Transverse colon (tissue), 4 donors: ENCODE measurements around the gene SYCE3. TPM values are rescaled to one million over a fixed set of nuclear protein-coding genes. Genes with fewer than 3 reads are reported as not detected.
A peak's percentile ranks its signal among the peaks of the same experiment; 100 is the strongest.

Experiments
- DNase-seq: peaks from one replicate; pipeline ENCODE4 v3.0.0-alpha.2; 2019
- H3K27ac ChIP-seq, 4 donors: fragments of 200-600 bp; sonication (generic); 2 replicates each; pipeline ENCODE4 v1.5.1; 2016 to 2018; ENCODE audit warnings: inconsistent platforms in 4 of 4
- H3K27me3 ChIP-seq: fragments of 200-600 bp; sonication (generic); 2 replicates; pipeline ENCODE4 v1.5.1; 2017; ENCODE audit warnings: inconsistent platforms
- H3K36me3 ChIP-seq, 4 donors: fragments of 200-600 bp; sonication (generic); 2 replicates each; pipeline ENCODE4 v1.5.1; 2017 to 2019; ENCODE audit warnings: inconsistent platforms in 4 of 4
- H3K4me1 ChIP-seq, 4 donors: fragments of 200-600 bp; sonication (generic); 2 replicates each; pipeline ENCODE4 v1.5.1; 2017 to 2020; ENCODE audit warnings: inconsistent platforms in 4 of 4
- H3K4me3 ChIP-seq, 4 donors: fragments of 200-600 bp; sonication (generic); 1 replicate in 1 of 4; 2 replicates in 3 of 4; pipeline versions ENCODE4 v1.5.1 to v1.6.1; 2017 to 2019; ENCODE audit warnings: inconsistent platforms in 4 of 4
- H3K9me3 ChIP-seq, 2 donors: fragments of 200-600 bp; sonication (generic); 2 replicates each; pipeline ENCODE4 v1.5.1; 2017 to 2019; ENCODE audit warnings: inconsistent platforms in 2 of 2
- EP300 ChIP-seq: sonication (generic); formaldehyde crosslinking; IDR thresholded peaks from one replicate; pipeline ENCODE4 v1.6.1; 2017; ENCODE audit warnings: antibody characterized with exemption, low read depth
- POLR2A ChIP-seq: fragments of 450-650 bp; IDR thresholded peaks from one replicate; pipeline ENCODE4 v1.6.1; 2016; ENCODE audit warnings: antibody characterized with exemption, mild to moderate bottlenecking, moderate library complexity
- POLR2AphosphoS5 ChIP-seq, 3 donors: sonication (generic); formaldehyde crosslinking; IDR thresholded peaks; one replicate each; pipeline ENCODE4 v1.6.1; 2016; ENCODE audit warnings: antibody characterized with exemption in 3 of 3
- WGBS, 2 donors: methylation state at CpG; one replicate each; pipeline ENCODE4 v1.1.5; 2018; ENCODE audit warnings: low coverage in 1 of 2; 5-methylcytosine and 5-hydroxymethylcytosine counted together
- in situ Hi-C, 4 donors: fragments of 200-750 bp; cut with MboI; loops; one replicate each; pipeline versions ENCODE4 v1.15.0 to v1.15.1; 2017; ENCODE audit warnings: low sequenced_read_pairs in 3 of 4, low pct_ligation_motif_present in 1 of 4, low pct_unique_long_range_greater_than_20kb in 1 of 4
- intact Hi-C: fragments of 100-400 bp; cut with DNase I; formaldehyde crosslinking; loops from one replicate; pipeline ENCODE4 v1.15.1; 2023; ENCODE audit warnings: low total_unique reads
- total RNA-seq, 4 donors: library from RNA; depleted of rRNA; stranded (reverse); fragments of >200 nt; gene quantifications; one replicate each; pipeline ENCODE4 v1.1.0, GENCODE V29; 2016
- TF ChIP-seq, protein P1 (sequence below), 5 experiments: fragments of 200-600 bp in 3 of 5; fragments of 450-650 bp in 2 of 5; sonication (generic) in 3 of 5; IDR thresholded peaks; 1 replicate in 2 of 5; 2 replicates in 3 of 5; pipeline ENCODE4 v1.5.1; 2016 to 2017; ENCODE audit warnings: antibody characterized with exemption in 5 of 5, inconsistent platforms in 3 of 5, mild to moderate bottlenecking in 2 of 5, moderate library complexity in 1 of 5

Gene SYCE3
- total RNA-seq, 4 donors from 2014 or later = not detected

DNA sequence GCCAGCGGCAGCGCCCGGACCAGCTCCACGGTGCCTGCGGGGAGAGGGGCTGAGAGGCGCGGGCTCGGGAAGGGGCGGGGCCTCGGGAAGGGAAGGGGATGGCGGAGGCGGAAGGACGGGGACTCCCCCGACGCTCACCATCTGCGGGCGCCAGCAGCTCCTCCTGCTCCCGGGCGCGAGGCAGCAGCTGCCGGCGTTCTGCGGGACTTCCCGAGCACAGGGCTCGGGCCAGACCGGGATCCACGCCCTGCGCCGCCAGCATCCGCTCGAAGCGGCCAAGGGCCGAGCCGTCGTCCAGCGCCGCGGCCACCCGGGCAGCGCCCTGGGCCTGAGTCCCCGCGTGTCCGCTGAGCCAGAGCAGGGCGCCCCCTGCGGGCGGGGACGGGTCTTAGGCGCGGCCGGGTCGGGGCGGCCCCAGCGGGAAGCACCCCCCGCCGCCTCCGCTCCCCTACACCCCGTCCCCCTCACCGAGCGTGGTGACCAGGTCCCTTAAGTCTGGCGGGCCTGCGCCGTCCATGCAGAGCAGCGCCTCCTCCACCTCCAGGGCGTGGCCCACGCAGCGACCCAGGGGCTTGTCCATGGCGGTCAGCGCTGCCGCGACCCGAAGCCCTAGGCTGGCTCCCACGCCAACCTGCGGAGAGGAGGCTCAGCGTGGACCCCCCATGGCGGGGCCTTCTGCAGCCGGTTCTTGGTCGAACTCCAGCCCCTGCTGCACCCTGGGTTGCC lies 36.4 kb downstream of the SYCE3 start:
- WGBS, 2 donors = 1% methylated on average over 50 of the region's 77 CpGs; no CpG with 5 or more reads in 1 of the 2 donors
- TF ChIP-seq POLR2A = no peak
- TF ChIP-seq, protein P1, sequence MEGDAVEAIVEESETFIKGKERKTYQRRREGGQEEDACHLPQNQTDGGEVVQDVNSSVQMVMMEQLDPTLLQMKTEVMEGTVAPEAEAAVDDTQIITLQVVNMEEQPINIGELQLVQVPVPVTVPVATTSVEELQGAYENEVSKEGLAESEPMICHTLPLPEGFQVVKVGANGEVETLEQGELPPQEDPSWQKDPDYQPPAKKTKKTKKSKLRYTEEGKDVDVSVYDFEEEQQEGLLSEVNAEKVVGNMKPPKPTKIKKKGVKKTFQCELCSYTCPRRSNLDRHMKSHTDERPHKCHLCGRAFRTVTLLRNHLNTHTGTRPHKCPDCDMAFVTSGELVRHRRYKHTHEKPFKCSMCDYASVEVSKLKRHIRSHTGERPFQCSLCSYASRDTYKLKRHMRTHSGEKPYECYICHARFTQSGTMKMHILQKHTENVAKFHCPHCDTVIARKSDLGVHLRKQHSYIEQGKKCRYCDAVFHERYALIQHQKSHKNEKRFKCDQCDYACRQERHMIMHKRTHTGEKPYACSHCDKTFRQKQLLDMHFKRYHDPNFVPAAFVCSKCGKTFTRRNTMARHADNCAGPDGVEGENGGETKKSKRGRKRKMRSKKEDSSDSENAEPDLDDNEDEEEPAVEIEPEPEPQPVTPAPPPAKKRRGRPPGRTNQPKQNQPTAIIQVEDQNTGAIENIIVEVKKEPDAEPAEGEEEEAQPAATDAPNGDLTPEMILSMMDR (IDR thresholded peaks at IDR 0.05) = peak; percentile 37 to 76 (median 69)
- peak; percentile 10 to 60 (median 46) for TF ChIP-seq POLR2AphosphoS5 (IDR thresholded peaks at IDR 0.05)
- H3K27me3 ChIP-seq = no peaks in the 10 kb centered on the region
- H3K4me3 ChIP-seq = peak overlapping the region; percentile 58 to 86 (median 74)
- peak overlapping the region; percentile 95 to 99 (median 98) for H3K27ac ChIP-seq
- H3K9me3 ChIP-seq = no peaks in the 10 kb centered on the region
- H3K4me1 ChIP-seq = peaks cover 14 to 59% (median 48%) of the 10 kb centered on the region in 4 donors
- in situ Hi-C loops = no loop called here
- H3K36me3 ChIP-seq = peaks cover 0 to 11% (median 0%) of the 10 kb centered on the region in 4 donors
- intact Hi-C loops = no loop called here
- peak; percentile 88 for DNase-seq

DNA sequence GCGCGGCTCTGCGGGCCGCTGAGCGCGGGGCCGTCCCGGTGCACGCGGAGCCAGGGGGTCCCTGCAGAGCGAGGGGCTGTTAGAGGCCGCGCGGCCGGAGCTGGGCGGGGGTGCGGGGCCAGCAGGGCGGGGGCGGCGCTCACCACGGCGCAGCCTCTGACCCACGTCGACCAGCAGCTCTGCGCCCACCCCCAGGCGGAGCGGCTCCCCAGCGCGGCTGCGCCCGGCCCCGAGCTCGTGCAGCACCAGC lies 36.9 kb downstream of the SYCE3 start:
- H3K36me3 ChIP-seq = peaks cover 0 to 11% (median 0%) of the 10 kb centered on the region in 4 donors
- in situ Hi-C loops = no loop called here
- no peak for DNase-seq
- no peak for TF ChIP-seq EP300
- TF ChIP-seq, protein P1 (IDR thresholded peaks at IDR 0.05) = no peak
- no peak for TF ChIP-seq POLR2AphosphoS5 (IDR thresholded peaks at IDR 0.05)
- TF ChIP-seq POLR2A = no peak
- intact Hi-C loops = no loop called here
- H3K4me1 ChIP-seq = peaks cover 14 to 54% (median 43%) of the 10 kb centered on the region in 4 donors
- H3K9me3 ChIP-seq = no peaks in the 10 kb centered on the region
- H3K27me3 ChIP-seq = no peaks in the 10 kb centered on the region
- WGBS, 2 donors = 0% methylated on average over 1 of the region's 33 CpGs; no CpG with 5 or more reads in 1 of the 2 donors
- peak overlapping the region; percentile 58 to 86 (median 74) for H3K4me3 ChIP-seq
- H3K27ac ChIP-seq = peak overlapping the region; percentile 95 to 99 (median 98)

DNA sequence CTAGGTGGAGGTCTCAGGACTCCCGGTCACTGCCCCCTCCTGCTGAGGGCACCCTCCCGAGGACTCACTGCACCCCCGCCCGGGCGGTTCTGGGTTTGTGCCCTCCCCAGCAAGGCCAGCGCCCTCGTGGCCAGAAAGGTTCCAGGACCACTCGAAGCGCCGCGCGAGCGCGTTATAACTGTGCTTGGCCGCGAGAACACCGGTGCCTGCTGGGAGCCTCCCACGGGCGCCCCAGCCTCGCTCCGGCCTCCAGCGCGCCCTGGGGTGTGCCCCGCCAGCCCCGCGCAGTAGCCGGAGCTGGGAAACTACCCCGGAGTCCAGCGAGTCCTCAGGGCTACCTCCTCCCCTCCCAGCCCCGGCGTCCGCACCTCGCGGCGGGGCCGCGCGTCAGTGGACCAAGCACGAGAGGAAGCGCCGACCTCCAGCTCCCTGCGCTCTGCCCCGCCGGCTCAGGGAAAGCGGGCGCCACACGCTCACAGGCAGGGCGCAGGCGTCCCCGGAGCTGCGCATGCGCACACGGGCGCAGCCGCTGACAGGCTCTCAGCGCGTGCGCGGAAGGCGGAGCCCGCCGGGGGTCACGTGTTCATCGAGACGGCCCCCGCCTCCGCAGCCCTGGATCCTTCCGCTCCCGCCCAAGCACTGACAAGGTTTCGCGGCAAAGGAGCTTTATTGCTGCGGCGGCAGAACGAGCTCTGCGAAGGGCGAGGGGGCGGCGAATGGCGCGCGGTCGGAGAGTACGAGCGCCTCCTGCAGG lies 37.4 kb downstream of the SYCE3 start, which contains the start of gene SCO2:
SCO2 (minus strand) TSS at position 495 of the 754 bp plus-strand sequence. CDS start 1,187 bp downstream, outside the sequence.
- intact Hi-C loops (no loop called here), in situ Hi-C loops (no loop called here)
- H3K27ac ChIP-seq = peak within 1 kb of the TSS; percentile 95 to 99 (median 98)
- H3K27me3 ChIP-seq = no peaks in the 10 kb centered on the region
- WGBS, 2 donors = 1% methylated on average over 49 of the region's 84 CpGs; no CpG with 5 or more reads in 1 of the 2 donors
- H3K4me3 ChIP-seq = peak within 1 kb of the TSS; percentile 58 to 86 (median 74)
- peak; percentile 90 for TF ChIP-seq POLR2A
- TF ChIP-seq, protein P1 (IDR thresholded peaks at IDR 0.05) = peak in 4 of 5 experiments; percentile 24 to 56 (median 42)
- peak; percentile 90 to 98 (median 91) for TF ChIP-seq POLR2AphosphoS5 (IDR thresholded peaks at IDR 0.05)
- no peak for TF ChIP-seq EP300
- H3K9me3 ChIP-seq = no peaks in the 10 kb centered on the region
- H3K36me3 ChIP-seq = peaks cover 0 to 11% (median 0%) of the 10 kb centered on the region in 4 donors
- DNase-seq = peak; percentile 98
- H3K4me1 ChIP-seq = peaks cover 14 to 49% (median 38%) of the 10 kb centered on the region in 4 donors

DNA sequence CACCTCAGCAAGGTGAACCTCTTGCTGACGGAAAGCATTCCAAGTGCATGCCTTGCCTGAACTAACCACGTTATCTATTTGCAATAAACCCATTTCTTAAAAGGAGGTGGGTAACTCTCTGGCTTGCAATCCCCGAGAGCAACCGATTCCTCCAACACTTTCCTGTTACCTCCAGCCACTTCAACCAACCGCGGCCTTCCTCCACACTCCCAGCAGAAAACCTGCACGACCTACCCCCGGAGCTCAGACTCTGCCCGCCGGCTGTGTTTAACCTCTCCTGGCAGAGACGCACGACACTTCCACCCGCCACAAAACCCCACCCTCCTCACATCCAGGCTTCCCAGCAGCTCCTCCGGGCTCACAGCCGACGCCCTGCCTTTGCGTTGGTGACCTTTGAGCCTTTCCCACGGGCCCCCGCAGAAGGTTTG lies 38.0 kb downstream of the SYCE3 start:
- in situ Hi-C loops = no loop called here

More for the DNA sequence above, 38.0 kb downstream of the SYCE3 start:
- intact Hi-C loops = no loop called here
- peak overlapping the region; percentile 95 to 99 (median 98) for H3K27ac ChIP-seq
- TF ChIP-seq POLR2A = no peak
- TF ChIP-seq EP300 = no peak
- TF ChIP-seq, protein P1 (IDR thresholded peaks at IDR 0.05) = no peak
- TF ChIP-seq POLR2AphosphoS5 (IDR thresholded peaks at IDR 0.05) = no peak
- H3K4me3 ChIP-seq = peak overlapping the region; percentile 58 to 86 (median 74)
- peaks cover 14 to 48% (median 36%) of the 10 kb centered on the region in 4 donors for H3K4me1 ChIP-seq
- H3K9me3 ChIP-seq = no peaks in the 10 kb centered on the region
- H3K36me3 ChIP-seq = peaks cover 0 to 11% (median 1%) of the 10 kb centered on the region in 4 donors
- H3K27me3 ChIP-seq = no peaks in the 10 kb centered on the region
- DNase-seq = no peak
- 5% methylated on average over 19 of the region's 19 CpGs; no CpG with 5 or more reads in 1 of the 2 donors for WGBS, 2 donors
